ENCODE measurements around the gene SLC12A7. TPM values are rescaled to one million over a fixed set of nuclear protein-coding genes. Genes with fewer than 3 reads are reported as not detected.

SLC12A7 gene
- total and polyA plus RNA-seq, 2 of the 13 experiments (the other 11 are each of a cell fraction or from before 2014, with no cell fraction given): 14.0 to 18.5 TPM

DNA sequence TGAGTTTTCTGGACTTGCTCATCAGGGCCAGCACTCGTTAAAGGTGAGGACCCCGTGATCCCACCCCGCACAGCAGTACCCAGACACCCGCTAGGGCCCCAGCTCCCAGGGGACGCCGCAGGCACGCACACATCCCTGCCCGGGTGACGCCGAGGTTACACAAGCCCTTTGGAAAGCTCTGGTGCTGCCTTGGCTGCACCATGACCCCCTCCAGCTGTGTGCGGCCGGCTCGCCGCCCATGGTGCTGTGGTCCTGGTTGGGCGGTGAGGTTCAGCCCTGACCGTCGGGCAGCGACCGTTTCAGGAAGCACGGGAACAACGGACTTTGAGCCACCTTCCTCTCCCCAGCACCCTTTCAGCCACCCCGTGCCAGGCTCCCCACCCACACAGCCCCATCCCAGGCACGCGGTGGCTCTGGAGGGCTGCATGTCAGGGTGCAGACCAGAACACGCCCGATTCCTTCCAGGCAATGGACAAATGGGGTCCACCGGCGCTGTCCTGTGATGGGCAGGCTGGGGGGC, 7.5 kb upstream of the SLC12A7 start (continued):
- TF ChIP-seq NFKB2 (CRISPR knock-in tag; IDR thresholded peaks at IDR 0.05; ENCODE audit: borderline replicate concordance): peak; percentile 53; the same call in 1 of the 2 replicates
- TF ChIP-seq HIC2 (CRISPR knock-in tag; IDR thresholded peaks at IDR 0.05; ENCODE audit: low read depth): peak; percentile 97
- no peak for TF ChIP-seq HNRNPUL1 (IDR thresholded peaks at IDR 0.05; ENCODE audit: low read depth, low read length)
- TF ChIP-seq SIN3A (IDR thresholded peaks at IDR 0.05; ENCODE audit: borderline replicate concordance, low read depth, low read length): peak; percentile 33; the same call in 1 of the 2 replicates
- TF ChIP-seq ZNF639 (CRISPR knock-in tag; conservative IDR thresholded peaks at IDR 0.05): no peak
- no peak for TF ChIP-seq ZNF382 (CRISPR knock-in tag; IDR thresholded peaks at IDR 0.05; ENCODE audit: borderline replicate concordance)
- TF ChIP-seq, protein P1, sequence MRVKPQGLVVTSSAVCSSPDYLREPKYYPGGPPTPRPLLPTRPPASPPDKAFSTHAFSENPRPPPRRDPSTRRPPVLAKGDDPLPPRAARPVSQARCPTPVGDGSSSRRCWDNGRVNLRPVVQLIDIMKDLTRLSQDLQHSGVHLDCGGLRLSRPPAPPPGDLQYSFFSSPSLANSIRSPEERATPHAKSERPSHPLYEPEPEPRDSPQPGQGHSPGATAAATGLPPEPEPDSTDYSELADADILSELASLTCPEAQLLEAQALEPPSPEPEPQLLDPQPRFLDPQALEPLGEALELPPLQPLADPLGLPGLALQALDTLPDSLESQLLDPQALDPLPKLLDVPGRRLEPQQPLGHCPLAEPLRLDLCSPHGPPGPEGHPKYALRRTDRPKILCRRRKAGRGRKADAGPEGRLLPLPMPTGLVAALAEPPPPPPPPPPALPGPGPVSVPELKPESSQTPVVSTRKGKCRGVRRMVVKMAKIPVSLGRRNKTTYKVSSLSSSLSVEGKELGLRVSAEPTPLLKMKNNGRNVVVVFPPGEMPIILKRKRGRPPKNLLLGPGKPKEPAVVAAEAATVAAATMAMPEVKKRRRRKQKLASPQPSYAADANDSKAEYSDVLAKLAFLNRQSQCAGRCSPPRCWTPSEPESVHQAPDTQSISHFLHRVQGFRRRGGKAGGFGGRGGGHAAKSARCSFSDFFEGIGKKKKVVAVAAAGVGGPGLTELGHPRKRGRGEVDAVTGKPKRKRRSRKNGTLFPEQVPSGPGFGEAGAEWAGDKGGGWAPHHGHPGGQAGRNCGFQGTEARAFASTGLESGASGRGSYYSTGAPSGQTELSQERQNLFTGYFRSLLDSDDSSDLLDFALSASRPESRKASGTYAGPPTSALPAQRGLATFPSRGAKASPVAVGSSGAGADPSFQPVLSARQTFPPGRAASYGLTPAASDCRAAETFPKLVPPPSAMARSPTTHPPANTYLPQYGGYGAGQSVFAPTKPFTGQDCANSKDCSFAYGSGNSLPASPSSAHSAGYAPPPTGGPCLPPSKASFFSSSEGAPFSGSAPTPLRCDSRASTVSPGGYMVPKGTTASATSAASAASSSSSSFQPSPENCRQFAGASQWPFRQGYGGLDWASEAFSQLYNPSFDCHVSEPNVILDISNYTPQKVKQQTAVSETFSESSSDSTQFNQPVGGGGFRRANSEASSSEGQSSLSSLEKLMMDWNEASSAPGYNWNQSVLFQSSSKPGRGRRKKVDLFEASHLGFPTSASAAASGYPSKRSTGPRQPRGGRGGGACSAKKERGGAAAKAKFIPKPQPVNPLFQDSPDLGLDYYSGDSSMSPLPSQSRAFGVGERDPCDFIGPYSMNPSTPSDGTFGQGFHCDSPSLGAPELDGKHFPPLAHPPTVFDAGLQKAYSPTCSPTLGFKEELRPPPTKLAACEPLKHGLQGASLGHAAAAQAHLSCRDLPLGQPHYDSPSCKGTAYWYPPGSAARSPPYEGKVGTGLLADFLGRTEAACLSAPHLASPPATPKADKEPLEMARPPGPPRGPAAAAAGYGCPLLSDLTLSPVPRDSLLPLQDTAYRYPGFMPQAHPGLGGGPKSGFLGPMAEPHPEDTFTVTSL (CRISPR knock-in tag; IDR thresholded peaks at IDR 0.05; ENCODE audit: borderline replicate concordance): peak; percentile 42; the same call in 1 of the 2 replicates
- TF ChIP-seq ZNF547 (CRISPR knock-in tag; IDR thresholded peaks at IDR 0.05): no peak; the same call in 1 of the 2 replicates
- TF ChIP-seq ZGPAT (CRISPR knock-in tag; IDR thresholded peaks at IDR 0.05): peak; percentile 75
- no peak for TF ChIP-seq NFE2L2 (IDR thresholded peaks at IDR 0.05; ENCODE audit: low read length)
- no peak for TF ChIP-seq ZNF232 (CRISPR knock-in tag; IDR thresholded peaks at IDR 0.05; ENCODE audit: borderline replicate concordance)
- TF ChIP-seq, protein P2, sequence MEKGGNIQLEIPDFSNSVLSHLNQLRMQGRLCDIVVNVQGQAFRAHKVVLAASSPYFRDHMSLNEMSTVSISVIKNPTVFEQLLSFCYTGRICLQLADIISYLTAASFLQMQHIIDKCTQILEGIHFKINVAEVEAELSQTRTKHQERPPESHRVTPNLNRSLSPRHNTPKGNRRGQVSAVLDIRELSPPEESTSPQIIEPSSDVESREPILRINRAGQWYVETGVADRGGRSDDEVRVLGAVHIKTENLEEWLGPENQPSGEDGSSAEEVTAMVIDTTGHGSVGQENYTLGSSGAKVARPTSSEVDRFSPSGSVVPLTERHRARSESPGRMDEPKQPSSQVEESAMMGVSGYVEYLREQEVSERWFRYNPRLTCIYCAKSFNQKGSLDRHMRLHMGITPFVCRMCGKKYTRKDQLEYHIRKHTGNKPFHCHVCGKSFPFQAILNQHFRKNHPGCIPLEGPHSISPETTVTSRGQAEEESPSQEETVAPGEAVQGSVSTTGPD (CRISPR knock-in tag; IDR thresholded peaks at IDR 0.05): peak; percentile 100
